SK-N-SH (cell line): ENCODE data around the gene CREB3. TPM values are rescaled to one million over a fixed set of nuclear protein-coding genes. Genes with fewer than 3 reads are reported as not detected.

ENCODE experiments used
- CTCF ChIA-PET: fragments of 300-600, 350-600 bp; formaldehyde crosslinking; extraction: SDS; loops from one replicate; lab custom pipeline; 2021; lab: Yijun Ruan, JAX
- POLR2A ChIA-PET: fragments of 350-600 bp; sonication (Branson Sonifier 250); formaldehyde crosslinking; extraction: SDS; loops from one replicate; lab custom pipeline; 2020; ENCODE audit warnings: antibody characterized with exemption, inconsistent platforms; lab: Yijun Ruan, JAX
- DNase-seq: peaks from one replicate; pipeline ENCODE4 v3.0.0; 2012
- H2AFZ ChIP-seq: fragments of 200-600 bp; sonication (generic); 2 replicates; pipeline ENCODE4 v1.8.1; 2016; ENCODE audit warnings: antibody characterized with exemption, mild to moderate bottlenecking, low read depth
- H3F3A ChIP-seq: fragments of 200-600 bp; sonication (generic); replicated peaks from 2 replicates; pipeline ENCODE3; 2016; ENCODE audit warnings: antibody characterized with exemption, mild to moderate bottlenecking; ENCODE audit not compliant: insufficient read depth
- H3K27ac ChIP-seq, 2 experiments: fragments of 200-500 bp in 1 of 2; fragments of 200-600 bp in 1 of 2; sonication (Bioruptor generic) in 1 of 2; sonication (generic), shearing (Covaris generic) in 1 of 2; 2 replicates each; pipeline versions ENCODE4 v1.5.1 to v1.6.1; 2014 to 2016; ENCODE audit warnings: low read depth in 2 of 2, inconsistent platforms in 1 of 2, low read length in 1 of 2, mild to moderate bottlenecking in 1 of 2, mixed read lengths in 1 of 2
- H3K27me3 ChIP-seq: fragments of 200-600 bp; sonication (generic), shearing (Covaris generic); 2 replicates; pipeline ENCODE4 v1.6.1; 2016; ENCODE audit warnings: mixed run types; ENCODE audit not compliant: insufficient read depth
- H3K36me3 ChIP-seq, 2 experiments: fragments of 200-500 bp in 1 of 2; fragments of 200-600 bp in 1 of 2; sonication (Bioruptor generic) in 1 of 2; sonication (generic) in 1 of 2; replicated peaks in 1 of 2; 2 replicates each; pipeline versions ENCODE3 to v1.5.1; 2014 to 2016; ENCODE audit warnings: low read length in 1 of 2, mild to moderate bottlenecking in 1 of 2; ENCODE audit not compliant: insufficient read depth in 2 of 2, control insufficient read depth in 1 of 2
- H3K4me1 ChIP-seq, 2 experiments: fragments of 200-500 bp in 1 of 2; fragments of 200-600 bp in 1 of 2; sonication (Bioruptor generic) in 1 of 2; sonication (generic), shearing (Covaris generic) in 1 of 2; 2 replicates each; pipeline versions ENCODE4 v1.5.1 to v1.6.1; 2014 to 2016; ENCODE audit warnings: low read depth in 1 of 2, low read length in 1 of 2, mixed run types in 1 of 2; ENCODE audit not compliant: insufficient read depth in 2 of 2, control insufficient read depth in 1 of 2
- H3K4me2 ChIP-seq: fragments of 200-600 bp; sonication (generic), shearing (Covaris generic); 2 replicates; pipeline ENCODE4 v1.6.1; 2017; ENCODE audit warnings: mixed run types
- H3K4me3 ChIP-seq, 2 experiments: fragments of 200-500 bp in 1 of 2; fragments of 200-600 bp in 1 of 2; sonication (Bioruptor generic) in 1 of 2; sonication (generic), shearing (Covaris generic) in 1 of 2; 2 replicates each; pipeline versions ENCODE4 v1.5.1 to v1.8.1; 2014 to 2016; ENCODE audit warnings: low read depth in 2 of 2, inconsistent platforms in 1 of 2, low read length in 1 of 2, mild to moderate bottlenecking in 1 of 2, mixed read lengths in 1 of 2, moderate library complexity in 1 of 2
- H3K79me2 ChIP-seq: fragments of 200-600 bp; sonication (generic); 2 replicates; pipeline ENCODE4 v1.8.1; 2017; ENCODE audit warnings: mild to moderate bottlenecking; ENCODE audit not compliant: insufficient read depth
- H3K9ac ChIP-seq: fragments of 200-600 bp; sonication (generic); 2 replicates; pipeline ENCODE4 v1.6.1; 2017; ENCODE audit warnings: mixed run types
- H3K9me2 ChIP-seq: fragments of 200-600 bp; sonication (generic); 2 replicates; pipeline ENCODE4 v1.6.1; 2017; ENCODE audit warnings: mixed run types
- H3K9me3 ChIP-seq: fragments of 200-600 bp; sonication (generic); 2 replicates; pipeline ENCODE4 v1.6.1; 2017; ENCODE audit warnings: mixed run types, mild to moderate bottlenecking, moderate library complexity
- H4K20me1 ChIP-seq: fragments of 200-600 bp; sonication (generic); 2 replicates; pipeline ENCODE4 v1.6.1; 2017; ENCODE audit warnings: mild to moderate bottlenecking, mixed run types; ENCODE audit not compliant: insufficient read depth
- EP300 ChIP-seq, 2 experiments: IDR thresholded peaks; 2 replicates each; pipeline versions ENCODE4 v1.4.0 to v1.6.1; 2012; ENCODE audit warnings: borderline replicate concordance in 1 of 2, low read depth in 1 of 2, low read length in 1 of 2
- EZH2phosphoT487 ChIP-seq: fragments of 200-600 bp; sonication (generic); IDR thresholded peaks from 2 replicates; pipeline ENCODE4 v1.6.1; 2017; ENCODE audit warnings: low read depth, mixed run types, mild to moderate bottlenecking, antibody characterized with exemption, moderate library complexity, borderline replicate concordance
- FOXM1 ChIP-seq: IDR thresholded peaks from 2 replicates; pipeline ENCODE4 v1.4.0; 2012; ENCODE audit warnings: low read depth, mild to moderate bottlenecking
- MEF2A ChIP-seq: IDR thresholded peaks from 2 replicates; pipeline ENCODE4 v1.4.0; 2012; ENCODE audit warnings: low read depth, borderline replicate concordance
- NFIC ChIP-seq: IDR thresholded peaks from 2 replicates; pipeline ENCODE4 v1.4.0; 2012; ENCODE audit warnings: borderline replicate concordance
- POLR2AphosphoS5 ChIP-seq: IDR thresholded peaks from 2 replicates; pipeline ENCODE4 v1.6.1; 2012; ENCODE audit warnings: low read depth, low read length
- RAD21 ChIP-seq: IDR thresholded peaks from 2 replicates; pipeline ENCODE4 v1.6.1; 2012; ENCODE audit warnings: mild to moderate bottlenecking, low read length
- RCOR1 ChIP-seq: fragments of 150-350 bp; IDR thresholded peaks from 2 replicates; pipeline ENCODE4 v1.6.1; 2017; ENCODE audit warnings: antibody characterized with exemption, low read length
- REST ChIP-seq: IDR thresholded peaks from 2 replicates; pipeline ENCODE4 v1.6.1; 2012; ENCODE audit warnings: mild to moderate bottlenecking, low read depth, low read length, moderate library complexity
- RFX5 ChIP-seq: IDR thresholded peaks from 2 replicates; pipeline ENCODE4 v1.6.1; 2012; ENCODE audit warnings: mild to moderate bottlenecking, improper control_type of control experiment, low read length
- RXRA ChIP-seq: IDR thresholded peaks from 2 replicates; pipeline ENCODE4 v1.4.0; 2012; ENCODE audit warnings: low read depth, mild to moderate bottlenecking, borderline replicate concordance
- TCF12 ChIP-seq: IDR thresholded peaks from 2 replicates; pipeline ENCODE4 v1.4.0; 2012
- YY1 ChIP-seq: IDR thresholded peaks from 2 replicates; pipeline ENCODE4 v1.4.0; 2012; ENCODE audit warnings: low read depth, mild to moderate bottlenecking
- ZBTB33 ChIP-seq: IDR thresholded peaks from 2 replicates; pipeline ENCODE4 v1.4.0; 2012; ENCODE audit warnings: low read depth, borderline replicate concordance
- WGBS: methylation state at CpG from one replicate; pipeline ENCODE4 v1.1.6; 2017; ENCODE audit warnings: low lambda C conversion rate; 5-methylcytosine and 5-hydroxymethylcytosine counted together
- polyA plus RNA-seq, 3 experiments: library from polyadenylated mRNA; depleted of rRNA; stranded (reverse); fragments of >200 nt; gene quantifications; 2 replicates each; pipeline ENCODE4 v1.2.3, GENCODE V29; 2012
- TF ChIP-seq, protein P1 (sequence below): fragments of 200-600 bp; sonication (generic); IDR thresholded peaks from 2 replicates; pipeline ENCODE4 v1.6.1; 2017; ENCODE audit warnings: antibody characterized with exemption, mild to moderate bottlenecking, moderate library complexity
- TF ChIP-seq, protein P2 (sequence below): fragments of 150-350 bp; IDR thresholded peaks from 2 replicates; pipeline ENCODE4 v1.6.1; 2017; ENCODE audit warnings: antibody characterized with exemption, low read length, low read depth, borderline replicate concordance

CREB3 gene
- polyA plus RNA-seq, 1 of the 3 experiments (the other 2 are of a cell fraction) = 38.6 TPM

DNA sequence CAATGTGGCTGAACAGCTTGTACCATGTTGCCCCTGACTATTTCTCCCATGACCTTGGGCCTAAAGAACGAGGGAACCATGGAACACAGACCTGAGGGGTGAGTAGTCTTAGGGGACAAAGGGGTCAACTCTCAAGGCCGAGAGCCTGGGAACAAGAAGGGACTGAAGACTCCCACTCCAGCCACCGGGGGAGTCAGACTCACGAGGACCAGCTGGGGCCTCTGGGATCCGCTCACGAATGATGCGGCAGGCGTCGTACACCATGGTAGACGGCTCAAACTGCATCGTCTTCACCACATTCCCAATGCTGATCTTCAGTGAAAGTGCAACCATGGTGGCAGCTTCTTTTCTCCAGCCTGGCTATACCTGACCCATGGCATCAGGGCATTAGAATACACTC lies 7.1 kb upstream of the CREB3 start:
- H3K27me3 ChIP-seq = no peaks in the 10 kb centered on the region
- DNase-seq = no peak
- no peaks in the 10 kb centered on the region for H3K9me3 ChIP-seq
- WGBS = 94% methylated on average over 11 of the region's 11 CpGs
- CTCF ChIA-PET = interaction anchor here (1.0 to 9.7 kb wide), 5 partner anchors 10 to 67 kb away, joined by 3 to 103 read pairs (median 5); partner anchors contain the start of genes CCDC107 and RMRP
- no peak overlapping the region for H2AFZ ChIP-seq
- H3K79me2 ChIP-seq = peaks cover 77% of the 10 kb centered on the region
- TF ChIP-seq RAD21 = no peak
- no peak for TF ChIP-seq EP300 (IDR thresholded peaks at IDR 0.05; ENCODE audit: borderline replicate concordance in 1 of 2, low read depth in 1 of 2, low read length in 1 of 2)
- TF ChIP-seq ZBTB33 = no peak
- TF ChIP-seq REST = no peak
- no peak for TF ChIP-seq MEF2A
- TF ChIP-seq, all 33 proteins: peak for 0
- Histone ChIP-seq H3K36me3 (peaks cover 55 to 56% of the 10 kb centered on the region in 2 experiments), H3K4me1 (peaks cover 27 to 28% of the 10 kb centered on the region in 2 experiments), H3K9me2 (no peaks in the 10 kb centered on the region), H3K27ac (no peak overlapping the region), H3K4me2 (no peak overlapping the region), H4K20me1 (peaks cover 14% of the 10 kb centered on the region), H3K4me3 (no peak overlapping the region), H3K9ac (no peak overlapping the region), H3F3A (peaks cover 24% of the 10 kb centered on the region)
- POLR2A ChIA-PET = no interaction called here

GRCh38 chr9:35726931-35727330 lies 5.5 kb upstream of the CREB3 start:
- peaks cover 27 to 36% of the 10 kb centered on the region in 2 experiments for H3K4me1 ChIP-seq
- H2AFZ ChIP-seq = no peak overlapping the region
- H3K4me2 ChIP-seq = peak overlapping the region; percentile 91
- H3K27me3 ChIP-seq = no peaks in the 10 kb centered on the region
- no peaks in the 10 kb centered on the region for H3K9me3 ChIP-seq
- no peak overlapping the region for H3K4me3 ChIP-seq
- no peaks in the 10 kb centered on the region for H3K9me2 ChIP-seq
- 77% methylated on average over 3 of the region's 3 CpGs for WGBS
- H3K27ac ChIP-seq = peak overlapping the region; percentile 68 to 94
- POLR2A ChIA-PET = interaction anchor here (1.3 kb wide), 1 partner anchor 30 kb away, joined by 3 read pairs; no protein-coding TSS in a partner anchor
- CTCF ChIA-PET = interaction anchor here (0.7 to 9.7 kb wide), 12 partner anchors 9 to 123 kb away, joined by 3 to 103 read pairs (median 6); partner anchors contain the start of genes CCDC107, RMRP and TPM2
- DNase-seq = no peak
- peaks cover 40% of the 10 kb centered on the region in 2 experiments for H3K36me3 ChIP-seq
- H3F3A ChIP-seq = peaks cover 28% of the 10 kb centered on the region
- peaks cover 93% of the 10 kb centered on the region for H3K79me2 ChIP-seq
- peak overlapping the region; percentile 62 for H3K9ac ChIP-seq
- peaks cover 18% of the 10 kb centered on the region for H4K20me1 ChIP-seq
- TF ChIP-seq RXRA (no peak), ZBTB33 (no peak), EZH2phosphoT487 (no peak), FOXM1 (no peak), NFIC (no peak), TCF12 (no peak), RFX5 (peak; percentile 98), YY1 (no peak), RCOR1 (no peak), POLR2AphosphoS5 (no peak)
- TF ChIP-seq, protein P1, sequence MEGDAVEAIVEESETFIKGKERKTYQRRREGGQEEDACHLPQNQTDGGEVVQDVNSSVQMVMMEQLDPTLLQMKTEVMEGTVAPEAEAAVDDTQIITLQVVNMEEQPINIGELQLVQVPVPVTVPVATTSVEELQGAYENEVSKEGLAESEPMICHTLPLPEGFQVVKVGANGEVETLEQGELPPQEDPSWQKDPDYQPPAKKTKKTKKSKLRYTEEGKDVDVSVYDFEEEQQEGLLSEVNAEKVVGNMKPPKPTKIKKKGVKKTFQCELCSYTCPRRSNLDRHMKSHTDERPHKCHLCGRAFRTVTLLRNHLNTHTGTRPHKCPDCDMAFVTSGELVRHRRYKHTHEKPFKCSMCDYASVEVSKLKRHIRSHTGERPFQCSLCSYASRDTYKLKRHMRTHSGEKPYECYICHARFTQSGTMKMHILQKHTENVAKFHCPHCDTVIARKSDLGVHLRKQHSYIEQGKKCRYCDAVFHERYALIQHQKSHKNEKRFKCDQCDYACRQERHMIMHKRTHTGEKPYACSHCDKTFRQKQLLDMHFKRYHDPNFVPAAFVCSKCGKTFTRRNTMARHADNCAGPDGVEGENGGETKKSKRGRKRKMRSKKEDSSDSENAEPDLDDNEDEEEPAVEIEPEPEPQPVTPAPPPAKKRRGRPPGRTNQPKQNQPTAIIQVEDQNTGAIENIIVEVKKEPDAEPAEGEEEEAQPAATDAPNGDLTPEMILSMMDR = peak; percentile 29; the same call in 1 of the 2 replicates
- TF ChIP-seq, protein P2, sequence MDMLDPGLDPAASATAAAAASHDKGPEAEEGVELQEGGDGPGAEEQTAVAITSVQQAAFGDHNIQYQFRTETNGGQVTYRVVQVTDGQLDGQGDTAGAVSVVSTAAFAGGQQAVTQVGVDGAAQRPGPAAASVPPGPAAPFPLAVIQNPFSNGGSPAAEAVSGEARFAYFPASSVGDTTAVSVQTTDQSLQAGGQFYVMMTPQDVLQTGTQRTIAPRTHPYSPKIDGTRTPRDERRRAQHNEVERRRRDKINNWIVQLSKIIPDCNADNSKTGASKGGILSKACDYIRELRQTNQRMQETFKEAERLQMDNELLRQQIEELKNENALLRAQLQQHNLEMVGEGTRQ = no peak
